ENCODE results near the gene GPR153. TPM values are rescaled to one million over a fixed set of nuclear protein-coding genes. Genes with fewer than 3 reads are reported as not detected.

The GPR153 gene
- total RNA-seq (2013) = 0.44 TPM
- polyA plus RNA-seq = under 1 TPM in 2 of 3 donors, not detected in 1; 0.04 to 0.69 TPM
- polyA minus RNA-seq = 0.83 and 0.96 TPM in 2 replicates
- 0.17 to 3.2 (median 1.5) reads per million in 11 experiments for total RNA-seq

- Histone ChIP-seq H3K27me3 (ENCODE audit: control insufficient read depth in 2 of 2, insufficient read depth in 2 of 2, low read length in 2 of 2) (peaks cover 8 to 36% of the 10 kb centered on the region in 2 donors), H2AFZ (ENCODE audit: insufficient read depth, low read depth, low read length, poor library complexity, severe bottlenecking) (peak within 1 kb of the TSS; percentile 71), H4K20me1 (ENCODE audit: insufficient read depth, low read length) (no peaks in the 10 kb centered on the region), H3K36me3 (replicated peaks in 1 of 2; ENCODE audit: control insufficient read depth in 1 of 2, insufficient read depth in 2 of 2, low read length in 2 of 2) (no peaks in the 10 kb centered on the region), H3K4me1 (ENCODE audit: control insufficient read depth in 1 of 2, insufficient read depth in 2 of 2, low read length in 2 of 2) (peaks cover 11 to 18% of the 10 kb centered on the region in 2 donors), H3K9me3 (replicated peaks in 1 of 2; ENCODE audit: control insufficient read depth in 1 of 2, insufficient read depth in 1 of 2, low read length in 2 of 2) (no peaks in the 10 kb centered on the region), H3K9ac (ENCODE audit: insufficient read depth, low read length, poor library complexity, severe bottlenecking) (no peak within 1 kb of the TSS), H3K4me2 (replicated peaks; ENCODE audit: extremely low read depth, low read length, poor library complexity, severe bottlenecking) (peak within 1 kb of the TSS; percentile 92), H3K27ac (ENCODE audit: low read depth in 1 of 2, low read length in 2 of 2) (no peak within 1 kb of the TSS), H3K4me3 (replicated peaks in 1 of 3; ENCODE audit: low read depth in 2 of 3, low read length in 3 of 3) (peak within 1 kb of the TSS; percentile 35 to 72 (median 37)), H3K79me2 (ENCODE audit: insufficient read depth, low read length) (no peaks in the 10 kb centered on the region)
- no peak within 1 kb of the TSS for H3K27ac Mint-ChIP-seq
- peak within 1 kb of the TSS; percentile 72 to 77 for H3K4me3 Mint-ChIP-seq
- peak in 1 of 3 donors; percentile 5 for DNase-seq
- H3K4me1 Mint-ChIP-seq = peaks cover 11% of the 10 kb centered on the region
- H3K36me3 Mint-ChIP-seq = peaks cover 0 to 4% of the 10 kb centered on the region in 2 donors
- WGBS (ENCODE audit: insufficient coverage) = 1% methylated on average over 74 of the region's 78 CpGs
- peaks cover 27 to 54% (median 33%) of the 10 kb centered on the region in 3 donors for H3K27me3 Mint-ChIP-seq (ENCODE audit: low read depth in 3 of 3)
- no peak for TF ChIP-seq CTCF (IDR thresholded peaks at IDR 0.05)
- H3K9me3 Mint-ChIP-seq = peaks cover 0 to 1% (median 0%) of the 10 kb centered on the region in 7 donors
- intact Hi-C loops (cut with micrococcal nuclease) = no loop called here
Measured at GRCh38 chr1:6260961-6261614, at the start of gene GPR153. Gene GPR153 (minus strand): TSS chr1:6261098. CDS start chr1:6254905, 6,193 bp downstream.

- Histone ChIP-seq H2AFZ (ENCODE audit: insufficient read depth, low read depth, low read length, poor library complexity, severe bottlenecking) (no peak overlapping the region), H3K79me2 (ENCODE audit: insufficient read depth, low read length) (no peaks in the 10 kb centered on the region), H3K4me2 (replicated peaks; ENCODE audit: extremely low read depth, low read length, poor library complexity, severe bottlenecking) (no peak overlapping the region), H3K27me3 (ENCODE audit: control insufficient read depth in 2 of 2, insufficient read depth in 2 of 2, low read length in 2 of 2) (no peaks in the 10 kb centered on the region), H3K4me3 (replicated peaks in 1 of 3; ENCODE audit: low read depth in 2 of 3, low read length in 3 of 3) (no peak overlapping the region), H3K27ac (ENCODE audit: low read depth in 1 of 2, low read length in 2 of 2) (no peak overlapping the region), H3K36me3 (replicated peaks in 1 of 2; ENCODE audit: control insufficient read depth in 1 of 2, insufficient read depth in 2 of 2, low read length in 2 of 2) (no peaks in the 10 kb centered on the region), H3K4me1 (ENCODE audit: control insufficient read depth in 1 of 2, insufficient read depth in 2 of 2, low read length in 2 of 2) (no peaks in the 10 kb centered on the region), H3K9ac (ENCODE audit: insufficient read depth, low read length, poor library complexity, severe bottlenecking) (no peak overlapping the region), H4K20me1 (ENCODE audit: insufficient read depth, low read length) (no peaks in the 10 kb centered on the region), H3K9me3 (replicated peaks in 1 of 2; ENCODE audit: control insufficient read depth in 1 of 2, insufficient read depth in 1 of 2, low read length in 2 of 2) (peaks cover 34 to 37% of the 10 kb centered on the region in 2 donors)
- Mint-ChIP-seq H3K9me3 (peaks cover 33 to 42% (median 35%) of the 10 kb centered on the region in 7 donors), H3K4me1 (no peaks in the 10 kb centered on the region), H3K27me3 (ENCODE audit: low read depth in 3 of 3) (peaks cover 0 to 7% (median 4%) of the 10 kb centered on the region in 3 donors), H3K36me3 (peaks cover 4 to 18% of the 10 kb centered on the region in 2 donors), H3K27ac (peak overlapping the region in 1 of 7 donors; percentile 2), H3K4me3 (no peak overlapping the region)
- no peak for TF ChIP-seq CTCF (IDR thresholded peaks at IDR 0.05)
- 100% methylated on average over 2 of the region's 9 CpGs for WGBS (ENCODE audit: insufficient coverage)
- no peak for DNase-seq
- intact Hi-C loops (cut with micrococcal nuclease) = no loop called here
Measured at GRCh38 chr1:6310116-6310848, 49.4 kb upstream of the GPR153 start.

Measured in CD14-positive monocyte (primary cell).